ENCODE measurements around the gene ZNF423. TPM values are rescaled to one million over a fixed set of nuclear protein-coding genes. Genes with fewer than 3 reads are reported as not detected.

The ZNF423 gene
- total RNA-seq, 1 donor, result 11.6 TPM

- peak; percentile 90 for DNase-seq (ENCODE audit: insufficient read length, low spot score, missing footprints)
- Histone ChIP-seq H3K27me3 (ENCODE audit: insufficient read depth, low read length) (no peaks in the 10 kb centered on the region), H3K27ac (ENCODE audit: low read depth, low read length) (no peak overlapping the region), H3K79me2 (ENCODE audit: insufficient read depth, low read length) (no peaks in the 10 kb centered on the region), H4K20me1 (ENCODE audit: insufficient read depth, low read length) (peaks cover 9% of the 10 kb centered on the region), H3K36me3 (ENCODE audit: insufficient read depth, low read length) (no peaks in the 10 kb centered on the region), H3K4me1 (ENCODE audit: insufficient read depth, low read length) (no peaks in the 10 kb centered on the region), H2AFZ (ENCODE audit: low read length) (no peak overlapping the region), H3K4me2 (ENCODE audit: insufficient read depth, low read length) (no peak overlapping the region), H3K4me3 (ENCODE audit: insufficient read depth, low read length) (no peak overlapping the region), H3K9me3 (ENCODE audit: low read depth, low read length) (no peaks in the 10 kb centered on the region)
- TF ChIP-seq, protein P1, sequence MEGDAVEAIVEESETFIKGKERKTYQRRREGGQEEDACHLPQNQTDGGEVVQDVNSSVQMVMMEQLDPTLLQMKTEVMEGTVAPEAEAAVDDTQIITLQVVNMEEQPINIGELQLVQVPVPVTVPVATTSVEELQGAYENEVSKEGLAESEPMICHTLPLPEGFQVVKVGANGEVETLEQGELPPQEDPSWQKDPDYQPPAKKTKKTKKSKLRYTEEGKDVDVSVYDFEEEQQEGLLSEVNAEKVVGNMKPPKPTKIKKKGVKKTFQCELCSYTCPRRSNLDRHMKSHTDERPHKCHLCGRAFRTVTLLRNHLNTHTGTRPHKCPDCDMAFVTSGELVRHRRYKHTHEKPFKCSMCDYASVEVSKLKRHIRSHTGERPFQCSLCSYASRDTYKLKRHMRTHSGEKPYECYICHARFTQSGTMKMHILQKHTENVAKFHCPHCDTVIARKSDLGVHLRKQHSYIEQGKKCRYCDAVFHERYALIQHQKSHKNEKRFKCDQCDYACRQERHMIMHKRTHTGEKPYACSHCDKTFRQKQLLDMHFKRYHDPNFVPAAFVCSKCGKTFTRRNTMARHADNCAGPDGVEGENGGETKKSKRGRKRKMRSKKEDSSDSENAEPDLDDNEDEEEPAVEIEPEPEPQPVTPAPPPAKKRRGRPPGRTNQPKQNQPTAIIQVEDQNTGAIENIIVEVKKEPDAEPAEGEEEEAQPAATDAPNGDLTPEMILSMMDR (IDR thresholded peaks at IDR 0.05; ENCODE audit: extremely low read depth, low read depth, low read length), result no peak
Observed at GRCh38 chr16:49844359-49844758, 11.6 kb downstream of the ZNF423 start.

- TF ChIP-seq, protein P1 (IDR thresholded peaks at IDR 0.05; ENCODE audit: extremely low read depth, low read depth, low read length), result no peak
- Histone ChIP-seq H2AFZ (ENCODE audit: low read length) (no peak overlapping the region), H3K9me3 (ENCODE audit: low read depth, low read length) (no peaks in the 10 kb centered on the region), H3K4me1 (ENCODE audit: insufficient read depth, low read length) (no peaks in the 10 kb centered on the region), H3K4me2 (ENCODE audit: insufficient read depth, low read length) (no peak overlapping the region), H4K20me1 (ENCODE audit: insufficient read depth, low read length) (peaks cover 6% of the 10 kb centered on the region), H3K79me2 (ENCODE audit: insufficient read depth, low read length) (no peaks in the 10 kb centered on the region), H3K27me3 (ENCODE audit: insufficient read depth, low read length) (no peaks in the 10 kb centered on the region), H3K4me3 (ENCODE audit: insufficient read depth, low read length) (no peak overlapping the region), H3K27ac (ENCODE audit: low read depth, low read length) (no peak overlapping the region), H3K36me3 (ENCODE audit: insufficient read depth, low read length) (no peaks in the 10 kb centered on the region)
- DNase-seq (ENCODE audit: insufficient read length, low spot score, missing footprints), result no peak
Observed at GRCh38 chr16:49843758-49844157, 12.2 kb downstream of the ZNF423 start.

DNA sequence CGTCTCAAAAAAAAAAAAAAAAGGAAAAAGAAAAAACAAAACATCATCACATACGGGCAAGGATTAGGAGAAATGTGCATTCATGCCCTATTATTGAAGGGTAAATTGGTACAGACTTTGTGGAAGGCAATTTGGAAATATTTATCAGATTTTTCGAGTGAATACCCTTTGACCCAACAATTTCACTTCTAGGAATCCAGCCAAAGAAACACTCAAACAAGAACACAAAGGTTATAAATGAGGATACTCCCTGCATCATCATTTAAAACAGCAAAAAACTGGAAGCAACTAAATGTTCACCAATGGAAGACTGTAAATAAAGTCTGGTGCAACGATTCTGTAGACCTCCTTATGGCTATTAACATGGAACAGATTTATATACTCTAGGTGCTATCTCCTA, 12.9 kb downstream of the ZNF423 start:
- Histone ChIP-seq H2AFZ (ENCODE audit: low read length) (no peak overlapping the region), H3K4me1 (ENCODE audit: insufficient read depth, low read length) (no peaks in the 10 kb centered on the region)
- TF ChIP-seq, protein P1 (IDR thresholded peaks at IDR 0.05; ENCODE audit: extremely low read depth, low read depth, low read length), result no peak

DNA sequence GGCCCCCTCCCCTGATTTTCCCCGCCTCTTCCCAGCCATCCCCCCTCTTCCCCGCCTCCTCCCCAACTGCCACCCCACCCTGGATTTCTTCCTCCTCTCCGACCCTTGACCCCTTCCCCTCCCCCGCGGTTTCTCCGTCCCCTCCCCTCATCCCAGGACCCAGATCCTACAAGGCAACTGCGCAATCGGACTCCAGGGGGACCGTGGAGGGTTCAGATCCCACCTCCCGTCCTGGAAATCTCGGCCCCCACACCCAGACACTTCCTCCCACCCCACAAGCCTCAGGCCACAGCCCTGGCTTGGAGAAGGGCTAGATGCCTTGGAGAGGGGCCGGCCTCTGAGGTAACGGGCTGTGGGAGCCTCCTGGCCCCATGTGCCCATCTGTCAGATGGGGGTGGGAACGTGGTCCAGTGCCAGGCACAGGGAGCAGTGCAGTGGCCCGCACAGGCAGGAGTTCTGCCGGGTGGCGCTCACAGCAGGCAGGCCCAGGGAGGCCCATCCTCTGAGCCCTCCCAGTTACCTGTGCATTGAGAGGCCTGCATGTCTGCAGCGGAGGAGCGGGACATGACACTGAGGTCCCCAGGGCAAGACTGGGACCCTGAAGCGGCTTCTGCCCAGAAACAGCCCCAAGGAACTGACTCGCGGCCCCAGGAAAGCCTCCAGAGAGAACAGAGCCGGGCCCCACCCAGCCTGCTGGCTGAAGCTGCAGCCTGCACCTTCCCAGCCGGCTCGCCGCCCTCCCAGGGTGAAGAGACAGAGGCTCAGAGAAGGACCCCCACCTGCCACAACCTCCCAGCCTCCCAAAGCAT, 16.7 kb downstream of the ZNF423 start:
- Histone ChIP-seq H3K36me3 (ENCODE audit: insufficient read depth, low read length) (no peaks in the 10 kb centered on the region), H3K4me2 (ENCODE audit: insufficient read depth, low read length) (no peak overlapping the region), H3K4me3 (ENCODE audit: insufficient read depth, low read length) (no peak overlapping the region), H3K4me1 (ENCODE audit: insufficient read depth, low read length) (peaks cover 21% of the 10 kb centered on the region), H3K79me2 (ENCODE audit: insufficient read depth, low read length) (no peaks in the 10 kb centered on the region), H2AFZ (ENCODE audit: low read length) (no peak overlapping the region), H3K27ac (ENCODE audit: low read depth, low read length) (no peak overlapping the region), H4K20me1 (ENCODE audit: insufficient read depth, low read length) (no peaks in the 10 kb centered on the region), H3K9me3 (ENCODE audit: low read depth, low read length) (no peaks in the 10 kb centered on the region), H3K27me3 (ENCODE audit: insufficient read depth, low read length) (no peaks in the 10 kb centered on the region)
- TF ChIP-seq, protein P1 (IDR thresholded peaks at IDR 0.05; ENCODE audit: extremely low read depth, low read depth, low read length), result no peak
- DNase-seq (ENCODE audit: insufficient read length, low spot score, missing footprints), result peak; percentile 90

More for the DNA sequence above, 12.9 kb downstream of the ZNF423 start:
- Histone ChIP-seq H3K9me3 (ENCODE audit: low read depth, low read length) (no peaks in the 10 kb centered on the region), H3K27ac (ENCODE audit: low read depth, low read length) (no peak overlapping the region), H3K79me2 (ENCODE audit: insufficient read depth, low read length) (no peaks in the 10 kb centered on the region), H3K36me3 (ENCODE audit: insufficient read depth, low read length) (no peaks in the 10 kb centered on the region), H3K4me3 (ENCODE audit: insufficient read depth, low read length) (no peak overlapping the region), H3K27me3 (ENCODE audit: insufficient read depth, low read length) (no peaks in the 10 kb centered on the region), H4K20me1 (ENCODE audit: insufficient read depth, low read length) (peaks cover 6% of the 10 kb centered on the region), H3K4me2 (ENCODE audit: insufficient read depth, low read length) (no peak overlapping the region)
- no peak for DNase-seq (ENCODE audit: insufficient read length, low spot score, missing footprints)
